Activated CD4-positive, alpha-beta memory T cell treated with anti-CD3 and anti-CD28 coated beads, Interleukin-2, amount 10 ng/mL, durations not matched to agents 7 days and 5 days (primary cell): ENCODE measurements around the gene SLC25A15. TPM values are rescaled to one million over a fixed set of nuclear protein-coding genes. Genes with fewer than 3 reads are reported as not detected.

ENCODE experiments used
- total RNA-seq, 2 experiments: library from RNA; stranded (reverse); gene quantifications; one replicate each; pipeline ENCODE4 v1.2.3, GENCODE V29; 2021

The SLC25A15 gene
- total RNA-seq, 2 experiments from 2014 or later, result 8.2 to 9.8 TPM

Other genes starting within 250 kb of the SLC25A15 start
- gene FOXO1, start 123.0 kb upstream of the SLC25A15 start, total RNA-seq, result 10 to 100 TPM; 31.6 to 32.2 TPM
- gene MRPS31, start 18.4 kb upstream of the SLC25A15 start, total RNA-seq, result 10 to 100 TPM; 31.5 to 34.0 TPM
- 100 to 1,000 TPM; 159 to 169 TPM for gene ELF1, start 229.7 kb downstream of the SLC25A15 start, total RNA-seq